Measurements from ENCODE around the gene INSR.

DNA sequence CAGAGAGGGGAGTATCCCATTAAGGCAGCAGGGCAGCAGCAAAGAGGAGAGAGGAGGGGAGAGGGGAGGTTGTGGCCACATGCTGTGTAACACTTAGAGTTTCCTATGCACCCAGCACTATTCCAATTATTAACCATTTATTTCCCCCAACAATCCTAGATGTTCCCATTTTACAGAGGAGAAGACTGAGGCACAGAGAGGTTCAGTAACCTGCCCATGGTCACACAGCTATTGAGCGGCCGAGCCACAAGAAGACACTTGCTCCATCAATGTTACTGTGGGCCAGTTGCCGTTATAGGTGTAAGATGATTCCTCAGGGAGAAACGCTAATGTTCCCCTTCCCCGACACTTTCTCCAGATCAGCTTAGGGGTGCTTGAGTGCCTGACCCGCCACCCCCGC is 69.2 kb downstream of the INSR start:
- TF ChIP-seq CTCF (IDR thresholded peaks at IDR 0.05) (no peak), ZFX (IDR thresholded peaks at IDR 0.05; ENCODE audit: borderline replicate concordance) (no peak)
